ENCODE measurements around the gene MAPK13.
"Not testable (repeated sequence)": the region's sequence is repeated elsewhere in the genome, so short reads cannot be mapped to it uniquely, and the experiment has no call there.

Gene MAPK13

DNA sequence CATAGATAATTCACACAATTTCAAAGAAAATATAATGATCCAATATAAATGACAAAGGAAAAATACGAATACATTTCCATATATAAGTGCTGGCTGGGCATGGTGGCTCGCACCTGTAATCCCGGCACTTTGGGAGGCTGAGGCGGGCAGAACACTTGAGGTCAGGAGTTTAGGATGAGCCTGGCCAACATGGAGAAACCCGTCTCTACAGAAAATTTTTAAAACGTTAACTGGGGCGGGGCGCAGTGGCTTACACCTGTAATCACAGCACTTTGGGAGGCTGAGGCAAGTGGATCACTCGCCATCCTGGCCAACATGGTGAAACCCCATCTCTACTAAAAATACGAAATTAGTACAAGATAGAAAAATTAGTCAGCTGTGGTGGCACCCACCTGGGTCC, 14.9 kb upstream of the MAPK13 start:
- no peak for DNase-seq (ENCODE audit: low spot score)

DNA sequence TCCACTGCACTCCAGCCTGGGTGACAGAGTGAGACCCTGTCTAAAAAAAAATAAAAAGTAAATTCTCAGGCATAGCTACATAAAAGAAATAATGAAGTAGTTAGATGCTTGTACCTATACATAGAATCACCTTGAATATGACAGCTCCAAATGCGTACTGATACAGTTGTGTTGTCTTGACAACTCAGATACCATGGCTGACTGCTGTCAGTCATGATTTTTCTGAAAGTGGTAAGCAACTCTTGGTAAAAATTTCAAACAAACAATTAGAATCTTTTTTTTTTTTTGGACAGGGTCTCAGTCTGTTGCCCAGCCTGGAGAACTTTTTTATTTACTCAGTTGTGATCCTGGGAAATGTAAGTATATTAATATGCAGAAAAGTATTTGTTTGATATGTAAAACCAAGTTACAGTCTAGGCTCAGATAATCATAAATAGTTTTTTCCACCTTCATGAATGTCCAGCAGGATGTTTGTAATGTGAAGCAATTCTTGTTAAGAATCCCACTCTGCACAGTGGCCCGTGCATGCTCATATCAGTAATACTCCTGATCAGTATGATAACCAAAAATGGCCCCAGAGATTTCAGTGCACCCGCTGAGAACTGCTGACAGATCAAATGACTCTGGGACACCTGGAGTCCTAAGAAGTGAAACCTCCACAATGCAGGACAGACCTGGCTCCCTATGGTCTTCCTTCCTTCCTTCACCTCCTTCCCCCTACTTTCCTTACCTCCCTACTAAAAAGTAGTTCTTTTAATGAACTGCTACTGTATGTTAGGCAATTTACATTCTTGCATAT, 14.0 kb upstream of the MAPK13 start:
- DNase-seq (ENCODE audit: low spot score) = no peak

DNA sequence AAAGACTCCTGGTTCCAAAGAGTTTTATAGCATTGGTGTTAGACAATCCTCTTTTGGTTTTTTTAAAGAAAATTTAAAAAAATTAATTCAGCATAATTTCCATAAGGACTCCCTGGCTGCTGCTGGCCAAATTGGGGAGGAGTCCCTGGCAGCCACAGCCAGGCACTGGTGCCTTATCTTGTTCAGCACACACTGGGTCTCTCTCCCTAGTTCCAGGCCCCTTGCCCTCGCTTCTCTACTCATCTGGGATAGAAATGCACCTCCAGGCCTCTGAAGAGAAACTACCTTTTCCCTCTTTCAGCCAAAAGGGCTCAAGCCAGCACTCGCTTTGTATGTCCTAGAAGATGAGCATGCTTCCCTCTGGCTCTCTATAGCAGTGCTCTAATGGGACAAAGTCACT, 13.4 kb upstream of the MAPK13 start:
- no peak for DNase-seq (ENCODE audit: low spot score)

- DNase-seq (ENCODE audit: low spot score) = no peak
Observed at GRCh38 chr6:36117658-36118549, 12.4 kb upstream of the MAPK13 start.

- peak; percentile 69 for DNase-seq (ENCODE audit: low spot score)
Observed at GRCh38 chr6:36118550-36119107, 11.7 kb upstream of the MAPK13 start.

DNA sequence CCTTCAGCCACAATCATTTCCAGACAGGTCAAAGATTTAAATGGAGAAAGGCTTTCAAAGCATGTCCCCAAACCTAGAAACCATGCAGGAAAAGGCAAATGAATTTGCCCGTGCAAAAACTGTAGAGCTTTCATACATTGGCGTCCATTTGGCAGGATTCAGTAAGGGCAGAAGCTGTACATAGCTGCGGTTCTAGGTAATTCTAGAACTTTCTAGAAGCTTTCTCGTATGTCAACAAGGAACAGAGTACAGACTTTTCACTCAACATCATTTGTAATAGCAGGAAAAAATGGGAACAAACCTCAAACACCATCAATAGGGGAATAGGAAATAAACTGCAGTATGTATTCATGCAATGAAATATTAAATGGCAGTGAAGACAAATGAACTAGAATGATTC, 11.1 kb upstream of the MAPK13 start:
- no peak for DNase-seq (ENCODE audit: low spot score)

DNA sequence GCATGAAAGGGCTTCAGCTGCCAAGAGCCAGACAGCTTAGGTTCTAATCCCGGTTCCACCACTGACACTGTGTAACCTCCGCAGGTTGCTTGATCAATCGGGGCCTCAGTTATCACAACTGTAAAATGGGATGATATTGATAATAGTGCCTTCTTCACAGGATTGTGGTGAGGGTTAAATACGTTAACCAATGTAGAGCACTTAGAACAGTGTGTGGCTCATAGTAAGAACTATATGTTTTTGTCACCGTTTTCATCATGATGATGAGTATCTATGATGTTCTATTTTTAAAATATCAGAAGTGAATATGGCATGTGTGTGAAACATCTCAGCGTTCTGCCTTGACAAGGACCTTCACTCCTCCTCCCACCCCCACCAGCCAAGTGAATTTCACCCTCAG, 10.3 kb upstream of the MAPK13 start:
- no peak for DNase-seq (ENCODE audit: low spot score)

GRCh38 chr6:36120539-36120938, 9.8 kb upstream of the MAPK13 start:
- peak; percentile 40 for DNase-seq (ENCODE audit: low spot score)

- peak; percentile 61 for DNase-seq (ENCODE audit: low spot score)
Observed at GRCh38 chr6:36120979-36121786, 9.1 kb upstream of the MAPK13 start.

DNA sequence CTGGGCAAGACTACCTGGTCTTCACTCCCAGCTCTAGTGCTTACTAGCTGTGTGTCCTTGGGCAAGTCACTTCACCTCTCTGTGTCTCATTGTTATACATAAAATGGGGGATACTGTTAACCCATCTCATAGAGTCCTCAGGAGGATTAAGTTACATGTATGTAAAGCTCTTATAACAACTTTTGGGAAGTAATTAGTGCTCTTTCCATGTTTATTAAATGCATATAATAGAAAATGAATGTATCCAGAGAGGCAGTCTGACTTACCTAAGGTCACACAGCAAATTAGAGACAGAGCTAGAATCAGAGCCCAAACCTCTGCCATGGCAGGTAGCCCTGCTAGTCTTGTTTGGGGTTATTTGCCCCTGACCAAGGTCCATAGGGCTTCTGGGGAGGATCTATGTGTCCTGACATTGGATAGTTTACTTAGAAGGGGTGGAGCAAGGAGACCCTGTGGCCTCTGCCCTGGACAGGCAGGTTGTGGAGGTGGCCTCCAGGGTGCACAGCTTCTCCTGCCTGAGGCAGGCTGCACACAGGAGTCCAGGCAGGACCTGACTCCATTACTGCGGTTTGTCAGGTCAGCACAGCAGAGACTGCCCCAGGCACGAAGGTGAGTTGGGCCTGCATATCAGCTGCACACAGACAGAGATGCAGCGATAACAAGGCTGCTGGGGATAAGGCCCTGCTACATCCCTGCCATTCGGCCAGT, 8.4 kb upstream of the MAPK13 start:
- DNase-seq (ENCODE audit: low spot score) = no peak

DNA sequence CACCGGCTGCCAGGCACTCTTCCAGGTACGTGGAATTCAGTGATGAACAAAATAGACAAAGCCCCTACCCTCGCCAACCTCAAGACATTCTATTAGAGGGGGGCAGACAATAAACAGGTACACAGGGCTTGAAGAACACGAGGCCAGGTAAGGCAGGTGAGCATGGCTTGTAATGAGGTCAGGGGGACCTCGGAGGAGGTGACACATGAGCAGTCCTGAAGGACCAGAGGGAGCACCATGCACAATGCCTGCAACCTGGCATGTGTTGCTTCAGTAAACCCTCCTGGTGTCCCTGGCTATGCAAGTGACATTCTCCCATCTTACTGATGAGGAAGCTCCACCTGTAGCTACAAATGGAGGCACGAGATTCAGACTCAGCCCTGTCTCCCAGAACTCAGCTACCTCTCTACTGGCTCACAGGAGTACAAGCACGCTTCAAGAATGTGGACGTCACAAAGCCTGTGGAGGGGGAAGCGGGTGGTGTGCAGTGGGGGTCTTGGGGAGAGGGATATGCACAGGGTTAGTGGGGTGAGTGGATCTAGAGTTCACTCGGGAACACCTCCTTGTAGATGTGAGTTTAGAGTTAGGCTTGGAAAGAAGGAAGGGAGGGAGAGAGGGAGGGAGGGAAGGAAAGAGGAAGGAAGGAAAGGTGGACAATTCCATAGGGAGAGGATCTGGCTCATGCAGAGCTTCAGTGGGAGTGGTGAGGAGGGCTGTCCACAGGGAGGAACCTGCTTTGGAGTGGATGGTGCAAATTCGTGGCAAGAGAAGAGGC, 7.6 kb upstream of the MAPK13 start:
- no peak for DNase-seq (ENCODE audit: low spot score)

DNA sequence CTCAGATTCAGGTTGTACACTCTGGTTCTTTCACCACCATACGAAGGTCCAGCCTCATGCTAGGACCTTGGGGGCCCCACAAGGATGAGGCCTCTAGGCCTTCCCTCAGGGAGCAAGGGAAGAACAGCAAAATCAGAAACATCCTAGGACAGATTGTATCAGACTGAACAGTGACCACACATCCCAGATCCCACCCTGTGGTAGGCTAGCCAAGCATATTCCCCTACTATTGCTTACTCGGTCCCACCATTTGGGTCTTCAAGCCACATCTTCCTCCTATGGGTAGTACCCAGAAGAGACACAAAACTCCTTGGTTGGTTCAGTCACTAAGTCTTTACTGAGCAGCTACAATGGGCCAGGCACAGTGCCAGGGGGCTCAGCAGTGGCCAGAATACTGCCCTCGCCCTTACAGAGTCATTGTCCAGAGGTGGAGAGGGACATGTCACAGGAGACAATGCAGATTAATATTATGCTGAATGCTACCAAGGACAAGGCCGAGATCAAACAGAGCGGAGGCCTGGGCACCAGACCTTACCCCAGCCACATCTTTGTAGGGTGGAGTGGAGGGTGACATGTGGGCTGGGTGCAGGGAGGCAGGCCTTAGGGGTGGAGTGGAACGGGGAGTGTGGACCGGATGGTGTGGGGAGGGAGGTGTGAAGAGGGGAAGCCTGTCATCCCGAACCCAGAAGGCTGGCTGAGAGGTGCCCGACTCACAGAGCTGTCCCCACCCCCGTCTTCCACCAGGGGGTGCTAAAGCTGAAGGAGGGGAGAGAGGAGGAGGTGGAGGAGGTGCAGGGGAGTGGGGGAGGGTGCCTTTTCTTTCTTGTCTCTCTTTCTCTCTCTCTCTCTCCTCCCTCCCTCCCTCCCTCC, 6.8 kb upstream of the MAPK13 start:
- peak; percentile 72 for DNase-seq (ENCODE audit: low spot score)

- not testable (repeated sequence) for DNase-seq (ENCODE audit: low spot score)
Observed at GRCh38 chr6:36124346-36124745, 6.0 kb upstream of the MAPK13 start.

DNA sequence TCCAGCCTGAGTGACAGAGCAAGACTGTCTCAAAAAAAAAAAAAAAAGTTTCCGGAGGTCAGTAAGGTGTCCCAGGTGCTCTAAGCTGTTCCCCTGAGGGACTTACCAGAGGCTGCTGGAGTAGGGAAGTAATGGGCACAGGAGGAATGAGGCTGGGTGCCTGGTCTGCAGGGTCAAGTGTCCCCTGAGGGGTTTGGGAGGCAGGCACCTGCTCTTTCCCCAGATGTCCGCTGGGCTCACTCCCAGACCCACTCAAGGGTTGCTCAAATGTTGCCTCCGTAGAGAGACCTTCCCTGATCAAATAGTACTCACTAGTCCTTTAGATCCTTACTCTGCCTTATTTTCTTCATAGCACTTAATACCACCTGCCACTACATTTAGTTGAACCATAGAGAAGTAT, 5.4 kb upstream of the MAPK13 start:
- DNase-seq (ENCODE audit: low spot score) = no peak

- no peak for DNase-seq (ENCODE audit: low spot score)
Observed at GRCh38 chr6:36125575-36125974, 4.7 kb upstream of the MAPK13 start.

GRCh38 chr6:36126121-36126520, 4.2 kb upstream of the MAPK13 start:
- no peak for DNase-seq (ENCODE audit: low spot score)

GRCh38 chr6:36126553-36127458, 3.5 kb upstream of the MAPK13 start:
- peak; percentile 67 for DNase-seq (ENCODE audit: low spot score)

DNA sequence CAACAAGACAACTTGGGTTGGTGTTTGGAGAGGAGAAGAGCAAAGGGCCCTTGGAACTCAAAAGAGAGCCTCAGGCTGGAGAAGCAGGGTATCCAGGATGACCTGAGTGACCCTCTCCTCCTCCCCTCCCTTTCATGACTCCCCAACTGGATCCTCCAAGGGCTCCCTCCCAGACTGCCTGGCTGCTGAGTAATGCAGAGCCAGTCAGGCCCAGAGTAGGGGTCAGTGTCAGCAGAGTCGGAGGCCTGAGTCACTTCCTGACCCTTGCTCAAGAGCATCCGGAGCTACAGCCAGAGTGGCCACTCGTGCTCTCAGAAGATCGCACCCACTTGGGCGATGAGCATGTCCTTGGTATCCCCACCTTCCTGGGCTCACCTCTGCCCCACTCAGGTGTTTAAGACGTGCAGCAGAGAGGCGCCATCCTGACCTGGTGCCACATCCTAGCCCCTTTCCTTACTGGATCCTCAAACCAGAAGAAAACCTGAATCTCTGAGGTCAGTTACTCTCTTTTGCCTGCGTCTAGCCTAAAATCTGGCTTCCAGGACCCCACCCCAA, 2.8 kb upstream of the MAPK13 start:
- peak; percentile 98 for DNase-seq (ENCODE audit: low spot score)
